Jurkat, Clone E6-1 (cell line): Measurements from ENCODE around the gene FOXL1. TPM values are rescaled to one million over a fixed set of nuclear protein-coding genes. Genes with fewer than 3 reads are reported as not detected.

Experiments
- DNase-seq: peaks from one replicate; pipeline ENCODE4 v3.0.0-alpha.2; 2011; ENCODE audit warnings: low read depth, low spot score
- H3K4me3 ChIP-seq: 2 replicates; pipeline ENCODE4 v1.5.1; 2011; ENCODE audit warnings: mild to moderate bottlenecking, low read length, control low read depth, moderate library complexity
- polyA plus RNA-seq: library from polyadenylated mRNA; unstranded; fragments of >200 nt; gene quantifications from one replicate; pipeline ENCODE4 v1.2.1, GENCODE V29; 2012; ENCODE audit warnings: missing spikeins; ENCODE audit not compliant: insufficient read length, insufficient read depth

Gene FOXL1
- not detected for polyA plus RNA-seq

GRCh38 chr16:86578061-86578599 lies at the start of gene FOXL1:
FOXL1 (plus strand) TSS chr16:86578549; CDS start chr16:86578724, 175 bp downstream.
- H3K4me3 ChIP-seq: no peak within 1 kb of the TSS
- no peak for DNase-seq

- H3K4me3 ChIP-seq: no peak overlapping the region
- no peak for DNase-seq
Observed at GRCh38 chr16:86529160-86529559, 49.2 kb upstream of the FOXL1 start.

GRCh38 chr16:86530251-86531190 lies 47.8 kb upstream of the FOXL1 start:
- DNase-seq: no peak
- H3K4me3 ChIP-seq: no peak overlapping the region

GRCh38 chr16:86531191-86531545 lies 47.2 kb upstream of the FOXL1 start:
- DNase-seq: no peak
- no peak overlapping the region for H3K4me3 ChIP-seq

GRCh38 chr16:86531641-86532525 lies 46.5 kb upstream of the FOXL1 start:
- no peak overlapping the region for H3K4me3 ChIP-seq
- DNase-seq: no peak

- no peak for DNase-seq
- H3K4me3 ChIP-seq: no peak overlapping the region
Observed at GRCh38 chr16:86532526-86532815, 45.9 kb upstream of the FOXL1 start.

GRCh38 chr16:86533076-86533475 lies 45.3 kb upstream of the FOXL1 start:
- H3K4me3 ChIP-seq: no peak overlapping the region
- DNase-seq: no peak

- no peak overlapping the region for H3K4me3 ChIP-seq
- DNase-seq: no peak
Observed at GRCh38 chr16:86533767-86534351, 44.5 kb upstream of the FOXL1 start.

GRCh38 chr16:86534779-86535615 lies 43.4 kb upstream of the FOXL1 start:
- no peak overlapping the region for H3K4me3 ChIP-seq
- DNase-seq: no peak

GRCh38 chr16:86536621-86537020 lies 41.7 kb upstream of the FOXL1 start:
- DNase-seq: no peak
- no peak overlapping the region for H3K4me3 ChIP-seq

GRCh38 chr16:86537486-86537885 lies 40.9 kb upstream of the FOXL1 start:
- no peak overlapping the region for H3K4me3 ChIP-seq
- no peak for DNase-seq

GRCh38 chr16:86538196-86538780 lies 40.1 kb upstream of the FOXL1 start:
- no peak overlapping the region for H3K4me3 ChIP-seq
- no peak for DNase-seq

GRCh38 chr16:86540894-86541293 lies 37.5 kb upstream of the FOXL1 start:
- no peak overlapping the region for H3K4me3 ChIP-seq
- no peak for DNase-seq

- DNase-seq: no peak
- H3K4me3 ChIP-seq: no peak overlapping the region
Observed at GRCh38 chr16:86541560-86541959, 36.8 kb upstream of the FOXL1 start.

- no peak for DNase-seq
- H3K4me3 ChIP-seq: no peak overlapping the region
Observed at GRCh38 chr16:86542756-86543750, 35.3 kb upstream of the FOXL1 start.

GRCh38 chr16:86545481-86545880 lies 32.9 kb upstream of the FOXL1 start:
- no peak for DNase-seq
- H3K4me3 ChIP-seq: no peak overlapping the region

GRCh38 chr16:86545954-86546637 lies 32.3 kb upstream of the FOXL1 start:
- H3K4me3 ChIP-seq: no peak overlapping the region
- DNase-seq: no peak
